Measurements from ENCODE around the gene EFNA5.
A peak's percentile ranks its signal among the peaks of the same experiment; 100 is the strongest.

Gene EFNA5

GRCh38 chr5:107519900-107520354 lies 150.8 kb downstream of the EFNA5 start:
- DNase-seq (ENCODE audit: low read depth in 2 of 2), result peak; percentile 21 to 68
- no peak overlapping the region for H3K4me3 ChIP-seq (replicated peaks in 1 of 2; ENCODE audit: low read depth in 2 of 2, low read length in 2 of 2)
- TF ChIP-seq CTCF (IDR thresholded peaks at IDR 0.05; ENCODE audit: low read depth, low read length), result no peak

GRCh38 chr5:107518616-107519015 lies 152.1 kb downstream of the EFNA5 start:
- TF ChIP-seq CTCF (IDR thresholded peaks at IDR 0.05; ENCODE audit: low read depth, low read length), result no peak
- H3K4me3 ChIP-seq (replicated peaks in 1 of 2; ENCODE audit: low read depth in 2 of 2, low read length in 2 of 2), result no peak overlapping the region
- no peak for DNase-seq (ENCODE audit: low read depth in 2 of 2)

- H3K4me3 ChIP-seq (replicated peaks in 1 of 2; ENCODE audit: low read depth in 2 of 2, low read length in 2 of 2), result no peak overlapping the region
- TF ChIP-seq CTCF (IDR thresholded peaks at IDR 0.05; ENCODE audit: low read depth, low read length), result no peak
- no peak for DNase-seq (ENCODE audit: low read depth in 2 of 2)
Observed at GRCh38 chr5:107518190-107518589, 152.5 kb downstream of the EFNA5 start.

GRCh38 chr5:107517185-107518033 lies 153.3 kb downstream of the EFNA5 start:
- no peak for TF ChIP-seq CTCF (IDR thresholded peaks at IDR 0.05; ENCODE audit: low read depth, low read length)
- no peak overlapping the region for H3K4me3 ChIP-seq (replicated peaks in 1 of 2; ENCODE audit: low read depth in 2 of 2, low read length in 2 of 2)
- DNase-seq (ENCODE audit: low read depth in 2 of 2), result no peak

GRCh38 chr5:107516452-107517184 lies 154.1 kb downstream of the EFNA5 start:
- H3K4me3 ChIP-seq (replicated peaks in 1 of 2; ENCODE audit: low read depth in 2 of 2, low read length in 2 of 2), result no peak overlapping the region
- peak in 1 of 2 donors; percentile 53 for DNase-seq (ENCODE audit: low read depth in 2 of 2)
- no peak for TF ChIP-seq CTCF (IDR thresholded peaks at IDR 0.05; ENCODE audit: low read depth, low read length)

- TF ChIP-seq CTCF (IDR thresholded peaks at IDR 0.05; ENCODE audit: low read depth, low read length), result no peak
Observed at GRCh38 chr5:107515521-107516080, 155.1 kb downstream of the EFNA5 start.

More at GRCh38 chr5:107515521-107516080, 155.1 kb downstream of the EFNA5 start:
- no peak for DNase-seq (ENCODE audit: low read depth in 2 of 2)
- H3K4me3 ChIP-seq (replicated peaks in 1 of 2; ENCODE audit: low read depth in 2 of 2, low read length in 2 of 2), result no peak overlapping the region
